Dermis lymphatic vessel endothelial cell (primary cell): Measurements from ENCODE around the gene DTNB. TPM values are rescaled to one million over a fixed set of nuclear protein-coding genes. Genes with fewer than 3 reads are reported as not detected.

Experiments
- total RNA-seq: library from RNA; depleted of rRNA; stranded (reverse); fragments of >200 nt; gene quantifications from 2 replicates; pipeline ENCODE4 v1.2.1, GENCODE V29; 2014

DTNB gene
- 4.0 and 5.7 TPM in 2 replicates for total RNA-seq

GRCh38 chr2:25673300-25674076 lies at the start of gene DTNB:
DTNB (minus strand) TSS chr2:25673577; CDS start chr2:25652660, 20,917 bp downstream.

GRCh38 chr2:25341753-25342371 lies 331.5 kb downstream of the DTNB start, which contains the start of gene DNMT3A:
DNMT3A (minus strand) TSS chr2:25341925; CDS start chr2:25313984, 27,941 bp downstream.

Other genes with a start within 250 kb of the DTNB start
- gene ASXL2, start 204.9 kb upstream of the DTNB start, total RNA-seq: 5.0 and 6.7 TPM in 2 replicates